ENCODE measurements around the gene TSC1. TPM values are rescaled to one million over a fixed set of nuclear protein-coding genes. Genes with fewer than 3 reads are reported as not detected.

The TSC1 gene
- total RNA-seq, 1 experiment from 2014 or later, result 40.9 TPM

GRCh38 chr9:132881826-132882225 lies 62.6 kb downstream of the TSC1 start:
- Histone ChIP-seq H3K36me3 (ENCODE audit: insufficient read depth, low read length, poor library complexity, severe bottlenecking) (no peaks in the 10 kb centered on the region), H3K27ac (ENCODE audit: low read depth, low read length, poor library complexity, severe bottlenecking) (no peak overlapping the region), H3K9me3 (ENCODE audit: low read depth, low read length, poor library complexity, severe bottlenecking) (no peaks in the 10 kb centered on the region), H3K27me3 (replicated peaks; ENCODE audit: insufficient read depth, low read depth, low read length, poor library complexity) (no peaks in the 10 kb centered on the region), H3K4me1 (ENCODE audit: insufficient read depth, low read length, poor library complexity, severe bottlenecking) (no peaks in the 10 kb centered on the region), H3K4me3 (ENCODE audit: low read depth, low read length, poor library complexity, severe bottlenecking) (no peak overlapping the region)
- intact Hi-C loops (cut with micrococcal nuclease; ENCODE audit: unreplicated experiment), result no loop called here
- BruUV-seq (replicated peaks), result no TSS peak
- TF ChIP-seq CTCF (conservative IDR thresholded peaks at IDR 0.05; ENCODE audit: low read depth, low read length) (no peak), EZH2 (IDR thresholded peaks at IDR 0.05; ENCODE audit: borderline replicate concordance, low read depth, low read length, poor library complexity, severe bottlenecking) (no peak)
- POLR2A ChIA-PET (ENCODE audit: low non-redundant PET), result no interaction called here
- CTCF ChIA-PET, result no interaction called here
- DNase-seq (ENCODE audit: low spot score), result no peak

- Histone ChIP-seq H3K27me3 (replicated peaks; ENCODE audit: insufficient read depth, low read depth, low read length, poor library complexity) (no peaks in the 10 kb centered on the region), H3K27ac (ENCODE audit: low read depth, low read length, poor library complexity, severe bottlenecking) (no peak overlapping the region), H3K4me3 (ENCODE audit: low read depth, low read length, poor library complexity, severe bottlenecking) (no peak overlapping the region), H3K4me1 (ENCODE audit: insufficient read depth, low read length, poor library complexity, severe bottlenecking) (no peaks in the 10 kb centered on the region), H3K9me3 (ENCODE audit: low read depth, low read length, poor library complexity, severe bottlenecking) (no peaks in the 10 kb centered on the region), H3K36me3 (ENCODE audit: insufficient read depth, low read length, poor library complexity, severe bottlenecking) (no peaks in the 10 kb centered on the region)
- CTCF ChIA-PET, result no interaction called here
- no TSS peak for BruUV-seq (replicated peaks)
- TF ChIP-seq CTCF (conservative IDR thresholded peaks at IDR 0.05; ENCODE audit: low read depth, low read length), result no peak
- TF ChIP-seq EZH2 (IDR thresholded peaks at IDR 0.05; ENCODE audit: borderline replicate concordance, low read depth, low read length, poor library complexity, severe bottlenecking), result no peak
- POLR2A ChIA-PET (ENCODE audit: low non-redundant PET), result no interaction called here
- DNase-seq (ENCODE audit: low spot score), result no peak
- intact Hi-C loops (cut with micrococcal nuclease; ENCODE audit: unreplicated experiment), result no loop called here
Measured at GRCh38 chr9:132880324-132880661, 64.1 kb downstream of the TSC1 start.

- Histone ChIP-seq H3K9me3 (ENCODE audit: low read depth, low read length, poor library complexity, severe bottlenecking) (no peaks in the 10 kb centered on the region), H3K27ac (ENCODE audit: low read depth, low read length, poor library complexity, severe bottlenecking) (no peak overlapping the region), H3K4me1 (ENCODE audit: insufficient read depth, low read length, poor library complexity, severe bottlenecking) (no peaks in the 10 kb centered on the region), H3K27me3 (replicated peaks; ENCODE audit: insufficient read depth, low read depth, low read length, poor library complexity) (no peaks in the 10 kb centered on the region), H3K36me3 (ENCODE audit: insufficient read depth, low read length, poor library complexity, severe bottlenecking) (no peaks in the 10 kb centered on the region), H3K4me3 (ENCODE audit: low read depth, low read length, poor library complexity, severe bottlenecking) (peak overlapping the region; percentile 80)
- TF ChIP-seq CTCF (conservative IDR thresholded peaks at IDR 0.05; ENCODE audit: low read depth, low read length), result no peak
- no peak for TF ChIP-seq EZH2 (IDR thresholded peaks at IDR 0.05; ENCODE audit: borderline replicate concordance, low read depth, low read length, poor library complexity, severe bottlenecking)
- intact Hi-C loops (cut with micrococcal nuclease; ENCODE audit: unreplicated experiment), result no loop called here
- ChIA-PET POLR2A (ENCODE audit: low non-redundant PET) (no interaction called here), CTCF (no interaction called here)
- no peak for DNase-seq (ENCODE audit: low spot score)
- BruUV-seq (replicated peaks), result no TSS peak
Measured at GRCh38 chr9:132879457-132880323, 64.7 kb downstream of the TSC1 start.

All from A673 (cell line).